K562 (cell line): ENCODE data around the gene G6PC3. TPM values are rescaled to one million over a fixed set of nuclear protein-coding genes. Genes with fewer than 3 reads are reported as not detected.

Experiments
- ATAC-seq: fragments of 200-7000 bp; cut with Tn5 transposase; 3 replicates; pipeline ENCODE4 v1.9.1; 2020; ENCODE audit warnings: moderate library complexity
- BruUV-seq: library from RNA; stranded (reverse); fragments of 400-500 nt; replicated peaks from 2 replicates; lab custom pipeline; 2021; lab: Mats Ljungman, UMichigan
- CTCF ChIA-PET: fragments of 300-600 bp; formaldehyde crosslinking; extraction: SDS; loops from one replicate; lab custom pipeline; 2021; ENCODE audit warnings: low intra/inter-chr PET ratio; lab: Yijun Ruan, JAX
- POLR2A ChIA-PET: fragments of 300-600, 350-650 bp; sonication (Branson Sonifier 250); formaldehyde crosslinking; extraction: SDS; loops from one replicate; lab custom pipeline; 2021; ENCODE audit warnings: antibody characterized with exemption, inconsistent platforms; lab: Yijun Ruan, JAX
- DNase-seq, 4 experiments: peaks; one replicate each; pipeline versions ENCODE4 v3.0.0 to v3.0.0-alpha.2; 2011 to 2018; ENCODE audit warnings: low spot score in 3 of 4, mixed read lengths in 3 of 4; ENCODE audit errors: extremely low read depth in 1 of 4
- FAIRE-seq: peaks from 2 replicates; lab custom pipeline; 2011; peaks lifted over from hg19 to GRCh38; lab: Jason Lieb, UNC
- H2AFZ ChIP-seq: 2 replicates; pipeline ENCODE4 v1.6.0; 2011; ENCODE audit warnings: low read depth, low read length, control low read depth, inconsistent platforms
- H3K27ac ChIP-seq: fragments of 200-600 bp; 3 replicates; pipeline ENCODE4 v1.8.0; 2011; ENCODE audit warnings: low read depth, mild to moderate bottlenecking, control low read depth, inconsistent platforms, low read length, moderate library complexity, mixed read lengths; ENCODE audit errors: extremely low read depth
- H3K27me3 ChIP-seq, 2 experiments: fragments of 300-600 bp in 1 of 2; 2 replicates in 1 of 2; 3 replicates in 1 of 2; pipeline versions ENCODE4 v1.6.0 to v1.8.0; 2011; ENCODE audit warnings: inconsistent platforms in 2 of 2, low read length in 2 of 2, mild to moderate bottlenecking in 1 of 2, mixed read lengths in 1 of 2, moderate library complexity in 1 of 2; ENCODE audit not compliant: control insufficient read depth in 2 of 2, insufficient read depth in 2 of 2
- H3K36me3 ChIP-seq: fragments of 300-600 bp; 3 replicates; pipeline ENCODE4 v1.8.0; 2011; ENCODE audit warnings: mild to moderate bottlenecking, low read length, inconsistent platforms; ENCODE audit not compliant: control insufficient read depth, insufficient read depth
- H3K4me1 ChIP-seq, 2 experiments: fragments of 200-600 bp in 1 of 2; replicated peaks in 1 of 2; 2 replicates in 1 of 2; 3 replicates in 1 of 2; pipeline versions ENCODE4 v1.5.1 to v1.8.0; 2011; ENCODE audit warnings: inconsistent platforms in 2 of 2, low read length in 2 of 2, mild to moderate bottlenecking in 1 of 2, mixed read lengths in 1 of 2, moderate library complexity in 1 of 2; ENCODE audit not compliant: control insufficient read depth in 2 of 2, insufficient read depth in 2 of 2
- H3K4me2 ChIP-seq: 2 replicates; pipeline ENCODE4 v1.6.1; 2011; ENCODE audit warnings: low read length, control low read depth, inconsistent platforms, mixed read lengths; ENCODE audit not compliant: insufficient read depth
- H3K4me3 ChIP-seq: fragments of 200-600 bp; sonication (generic), shearing (Covaris generic); 2 replicates; pipeline ENCODE4 v1.5.1; 2016; ENCODE audit warnings: control low read depth, inconsistent platforms
- H3K79me2 ChIP-seq: fragments of 200-600 bp; 3 replicates; pipeline ENCODE4 v1.8.0; 2011; ENCODE audit warnings: low read length, inconsistent platforms; ENCODE audit not compliant: control insufficient read depth, insufficient read depth
- H3K9ac ChIP-seq, 2 experiments: 2 replicates each; pipeline versions ENCODE4 v1.6.0 to v1.6.1; 2011; ENCODE audit warnings: low read depth in 2 of 2, low read length in 2 of 2, control low read depth in 1 of 2, inconsistent platforms in 1 of 2, mild to moderate bottlenecking in 1 of 2, mixed read lengths in 1 of 2; ENCODE audit not compliant: insufficient read depth in 1 of 2
- H3K9me1 ChIP-seq: one replicate; pipeline ENCODE4 v1.6.0; 2011; ENCODE audit warnings: inconsistent platforms, mild to moderate bottlenecking, low read length, moderate library complexity; ENCODE audit not compliant: control insufficient read depth, insufficient read depth
- H3K9me3 ChIP-seq: replicated peaks from 2 replicates; pipeline ENCODE4 v1.5.1; 2011; ENCODE audit warnings: low read depth, low read length, inconsistent platforms; ENCODE audit not compliant: control insufficient read depth, insufficient read depth
- H4K20me1 ChIP-seq: replicated peaks from 2 replicates; pipeline ENCODE4 v1.6.1; 2011; ENCODE audit warnings: low read length, inconsistent platforms, mixed read lengths; ENCODE audit not compliant: control insufficient read depth, insufficient read depth
- ADNP ChIP-seq: fragments of 200-800 bp; sonication (Bioruptor generic); IDR thresholded peaks from 2 replicates; pipeline ENCODE4 v1.6.1; 2016; ENCODE audit warnings: missing genetic modification characterization, missing compliant biosample characterization
- ARID3B ChIP-seq: fragments of 250-450 bp; sonication (Bioruptor Pico); IDR thresholded peaks from 2 replicates; pipeline ENCODE4 v1.4.0; 2020; ENCODE audit warnings: borderline replicate concordance
- JUND ChIP-seq, 2 experiments: IDR thresholded peaks; 2 replicates in 1 of 2; 3 replicates in 1 of 2; pipeline ENCODE4 v1.6.1; 2011; ENCODE audit warnings: borderline replicate concordance in 2 of 2, low read depth in 2 of 2, low read length in 2 of 2, improper control_type of control experiment in 1 of 2, missing biosample characterization in 1 of 2, missing genetic modification characterization in 1 of 2, missing genetic modification reagents in 1 of 2
- NFIC ChIP-seq: fragments of 450-650 bp; IDR thresholded peaks from 2 replicates; pipeline ENCODE4 v1.6.1; 2017; ENCODE audit warnings: mild to moderate bottlenecking, inconsistent platforms
- PHB ChIP-seq: fragments of 250-450 bp; sonication (Bioruptor Pico); IDR thresholded peaks from 2 replicates; pipeline ENCODE4 v1.5.0; 2021
- POLR2G ChIP-seq: fragments of 200-400 bp; formaldehyde crosslinking; IDR thresholded peaks from 2 replicates; pipeline ENCODE4 v1.6.1; 2017; ENCODE audit warnings: low read depth, mild to moderate bottlenecking, antibody characterized with exemption, low read length, moderate library complexity
- RBM22 ChIP-seq: fragments of 200-400 bp; formaldehyde crosslinking; IDR thresholded peaks from 2 replicates; pipeline ENCODE4 v1.6.1; 2018; ENCODE audit warnings: low read length, low read depth; ENCODE audit not compliant: poor library complexity, severe bottlenecking
- SUPT5H ChIP-seq: fragments of 450-650 bp; IDR thresholded peaks from 2 replicates; pipeline ENCODE4 v1.6.1; 2016
- TGIF2 ChIP-seq: sonication (generic); formaldehyde crosslinking; IDR thresholded peaks from 2 replicates; pipeline ENCODE4 v1.8.1; 2022; ENCODE audit warnings: mild to moderate bottlenecking, missing genetic modification reagents, moderate library complexity
- ZBTB12 ChIP-seq: fragments of 250-450 bp; sonication (Bioruptor Pico); IDR thresholded peaks from 2 replicates; pipeline ENCODE4 v1.4.0; 2020
- ZNF436 ChIP-seq: fragments of 250-450, 450-650 bp; sonication (Bioruptor Pico); formaldehyde crosslinking; IDR thresholded peaks from 2 replicates; pipeline ENCODE4 v1.7.0; 2020; ENCODE audit warnings: mild to moderate bottlenecking
- WGBS: fragments of 100-300 bp; shearing (Covaris generic); methylation state at CpG from one replicate; pipeline ENCODE4 v1.1.6; 2016; ENCODE audit warnings: low coverage, mixed read lengths; ENCODE audit not compliant: insufficient coverage; ENCODE audit errors: missing lambda C conversion rate; 5-methylcytosine and 5-hydroxymethylcytosine counted together
- in situ Hi-C: fragments of 300-500 bp; cut with MboI; formaldehyde crosslinking; loops from 4 replicates; pipeline ENCODE4 v1.15.0; 2018; ENCODE audit warnings: inconsistent platforms, mixed read lengths
- intact Hi-C: fragments of 100-400 bp; cut with micrococcal nuclease; formaldehyde crosslinking; loops from 2 replicates; pipeline ENCODE4 v1.14.2; 2022
- polyA plus RNA-seq, 8 experiments: library from polyadenylated mRNA; depleted of rRNA in 4 of 8; stranded (reverse) in 5 of 8; unstranded in 3 of 8; fragments of >200 nt; fragmentation: Nextera tagmentation in 2 of 8; fragmentation: Illumina TruSeq in 1 of 8; extraction: Ambion mirVana in 2 of 8; extraction: Trizol in 1 of 8; gene quantifications; 2 replicates each; pipeline versions ENCODE4 v1.2.1 to v1.2.3, GENCODE V29; 2011 to 2014; ENCODE audit warnings: inconsistent platforms in 1 of 8, missing spikeins in 1 of 8
- total RNA-seq, 7 experiments: library from RNA; depleted of rRNA in 6 of 7; stranded (reverse); fragments of >200 nt in 6 of 7; fragmentation: Illumina TruSeq in 2 of 7; extraction: Trizol in 2 of 7; gene quantifications; 2 replicates each; pipeline versions ENCODE4 v1.2.1 to v1.2.3, GENCODE V29; 2011 to 2021; ENCODE audit warnings: low replicate concordance in 1 of 7

Gene G6PC3
- total and polyA plus RNA-seq, 9 of the 15 experiments (the other 6 are each of a cell fraction or from before 2014, with no cell fraction given): 10.4 to 57.8 (median 31.1) TPM

- Histone ChIP-seq H2AFZ (no peak overlapping the region), H4K20me1 (no peaks in the 10 kb centered on the region), H3K27me3 (no peaks in the 10 kb centered on the region), H3K9me3 (no peaks in the 10 kb centered on the region), H3K9me1 (no peaks in the 10 kb centered on the region), H3K4me3 (no peak overlapping the region), H3K79me2 (no peaks in the 10 kb centered on the region), H3K9ac (no peak overlapping the region), H3K4me2 (no peak overlapping the region), H3K36me3 (peaks cover 37% of the 10 kb centered on the region; the same call in 1 of the 3 replicates), H3K4me1 (peaks cover 9 to 14% of the 10 kb centered on the region in 2 experiments; a peak in 4 of 5 replicates), H3K27ac (no peak overlapping the region)
- no peak for ATAC-seq
- intact Hi-C loops: no loop called here
- peak; percentile 46 for FAIRE-seq
- 86% methylated on average over 2 of the region's 2 CpGs for WGBS
- in situ Hi-C loops: no loop called here
- DNase-seq: no peak
- POLR2A ChIA-PET: interaction anchor here (1.0 to 1.3 kb wide), 2 partner anchors 8 to 16 kb away, joined by 3 to 5 read pairs; no protein-coding TSS in a partner anchor
- TF ChIP-seq ZBTB12 (CRISPR knock-in tag) (no peak), NFIC (peak; percentile 79)
- no TSS peak for BruUV-seq
- CTCF ChIA-PET: no interaction called here
These were observed 48.3 kb upstream of the G6PC3 start for GRCh38 chr17:44022246-44022645.

GRCh38 chr17:44023545-44024270 is 46.8 kb upstream of the G6PC3 start:
- no peak for FAIRE-seq
- Histone ChIP-seq H3K79me2 (no peaks in the 10 kb centered on the region), H3K9me1 (no peaks in the 10 kb centered on the region), H3K4me1 (peaks cover 2 to 10% of the 10 kb centered on the region in 2 experiments; a peak in 3 of 5 replicates), H2AFZ (no peak overlapping the region), H3K4me3 (no peak overlapping the region), H3K36me3 (peaks cover 45% of the 10 kb centered on the region; the same call in 2 of the 3 replicates), H3K27me3 (no peaks in the 10 kb centered on the region), H3K4me2 (no peak overlapping the region), H3K9ac (peak overlapping the region in 1 of 2 experiments; percentile 80; a peak in 2 of 4 replicates), H4K20me1 (no peaks in the 10 kb centered on the region), H3K9me3 (no peaks in the 10 kb centered on the region)
- ChIA-PET CTCF (no interaction called here), POLR2A (interaction anchor here (0.7 to 1.0 kb wide), 3 partner anchors 14 to 129 kb away, joined by 3 read pairs; no protein-coding TSS in a partner anchor)
- BruUV-seq: no TSS peak
- no peak for DNase-seq
- 88% methylated on average over 20 of the region's 22 CpGs for WGBS
- intact Hi-C loops (no loop called here), in situ Hi-C loops (no loop called here)
- peak; percentile 39; the same call in 1 of the 2 replicates for TF ChIP-seq SUPT5H
- TF ChIP-seq PHB (CRISPR knock-in tag): no peak
- no peak for TF ChIP-seq ADNP (tag)
- no peak for TF ChIP-seq ZNF436 (CRISPR knock-in tag)
- TF ChIP-seq POLR2G: peak; percentile 56; the same call in 1 of the 2 replicates
- TF ChIP-seq RBM22: peak; percentile 70
- TF ChIP-seq ARID3B: no peak
- no peak for TF ChIP-seq JUND (IDR thresholded peaks at IDR 0.05; ENCODE audit: borderline replicate concordance, low read depth, low read length)
- TF ChIP-seq JUND (tag; IDR thresholded peaks at IDR 0.05; ENCODE audit: borderline replicate concordance, low read depth, low read length): no peak
- no peak for TF ChIP-seq TGIF2
- TF ChIP-seq, all 486 proteins: peak for 3
- no peak for ATAC-seq
- H3K27ac ChIP-seq: no peak overlapping the region
